H1 (cell line): Measurements from ENCODE around the gene CLRN1. TPM values are rescaled to one million over a fixed set of nuclear protein-coding genes. Genes with fewer than 3 reads are reported as not detected.

Experiments
- CTCF ChIA-PET: fragments of 300-600 bp; sonication (Branson Sonifier 250); formaldehyde crosslinking; loops from one replicate; lab custom pipeline; 2021; ENCODE audit not compliant: partially characterized antibody; lab: Charles Lee
- POLR2A ChIA-PET: fragments of 300-600 bp; sonication (Branson Sonifier 250); formaldehyde crosslinking; loops from one replicate; lab custom pipeline; 2021; ENCODE audit warnings: inconsistent platforms; ENCODE audit not compliant: partially characterized antibody; lab: Charles Lee
- DNase-seq, 2 experiments: peaks; one replicate each; pipeline versions ENCODE4 v3.0.0 to v3.0.0-alpha.2; 2010 to 2022; ENCODE audit warnings: low spot score in 2 of 2, low read depth in 1 of 2, mixed read lengths in 1 of 2
- FAIRE-seq: peaks from 2 replicates; lab custom pipeline; 2011; peaks lifted over from hg19 to GRCh38; lab: Jason Lieb, UNC
- H2AFZ ChIP-seq: 2 replicates; pipeline ENCODE4 v1.8.1; 2012; ENCODE audit warnings: low read length, inconsistent platforms
- H2AK5ac ChIP-seq: 2 replicates; pipeline ENCODE4 v1.6.1; 2013; ENCODE audit warnings: low read depth, low read length
- H2BK120ac ChIP-seq: replicated peaks from 2 replicates; pipeline ENCODE3; 2013; ENCODE audit warnings: low read depth, low read length, inconsistent platforms
- H2BK12ac ChIP-seq: 2 replicates; pipeline ENCODE4 v1.6.1; 2013; ENCODE audit warnings: low read depth, low read length
- H2BK15ac ChIP-seq: 2 replicates; pipeline ENCODE4 v1.6.1; 2013; ENCODE audit warnings: low read length
- H2BK20ac ChIP-seq: 2 replicates; pipeline ENCODE4 v1.6.1; 2013; ENCODE audit warnings: low read length
- H2BK5ac ChIP-seq: 2 replicates; pipeline ENCODE4 v1.6.1; 2013; ENCODE audit warnings: low read depth, low read length
- H3K14ac ChIP-seq: 2 replicates; pipeline ENCODE4 v1.6.1; 2013; ENCODE audit warnings: inconsistent platforms; ENCODE audit not compliant: insufficient read length
- H3K18ac ChIP-seq: 2 replicates; pipeline ENCODE4 v1.6.1; 2013; ENCODE audit warnings: low read length; ENCODE audit errors: extremely low read depth
- H3K23ac ChIP-seq: 2 replicates; pipeline ENCODE4 v1.6.1; 2013; ENCODE audit warnings: inconsistent platforms; ENCODE audit not compliant: insufficient read length
- H3K23me2 ChIP-seq: 2 replicates; pipeline ENCODE4 v1.6.1; 2013; ENCODE audit warnings: low read depth, low read length
- H3K27ac ChIP-seq: 2 replicates; pipeline ENCODE4 v1.6.1; 2011; ENCODE audit warnings: low read depth, low read length, inconsistent platforms
- H3K27me3 ChIP-seq, 4 experiments: replicated peaks in 1 of 4; 1 replicate in 1 of 4; 2 replicates in 3 of 4; pipeline versions ENCODE4 v1.6.1 to v1.8.1; 2011 to 2013; ENCODE audit warnings: low read length in 3 of 4, mild to moderate bottlenecking in 3 of 4, inconsistent platforms in 2 of 4, mixed read lengths in 2 of 4, moderate library complexity in 1 of 4; ENCODE audit not compliant: control insufficient read depth in 3 of 4, insufficient read depth in 3 of 4; ENCODE audit errors: extremely low read depth in 1 of 4
- H3K36me3 ChIP-seq, 4 experiments: 2 replicates each; pipeline versions ENCODE4 v1.6.1 to v1.8.1; 2011 to 2013; ENCODE audit warnings: mild to moderate bottlenecking in 4 of 4, low read length in 3 of 4, moderate library complexity in 2 of 4, control low read depth in 1 of 4, inconsistent platforms in 1 of 4; ENCODE audit not compliant: insufficient read depth in 4 of 4, control insufficient read depth in 2 of 4
- H3K4ac ChIP-seq: replicated peaks from 2 replicates; pipeline ENCODE3; 2013; ENCODE audit warnings: low read length, low read depth, mixed read lengths, inconsistent platforms; ENCODE audit not compliant: insufficient read length
- H3K4me1 ChIP-seq, 4 experiments: replicated peaks in 1 of 4; 1 replicate in 1 of 4; 2 replicates in 3 of 4; pipeline versions ENCODE4 v1.6.1 to v1.8.1; 2011 to 2013; ENCODE audit warnings: low read length in 3 of 4, inconsistent platforms in 2 of 4, mixed read lengths in 1 of 4; ENCODE audit not compliant: insufficient read depth in 4 of 4, control insufficient read depth in 3 of 4
- H3K4me2 ChIP-seq, 2 experiments: 2 replicates each; pipeline versions ENCODE4 v1.6.1 to v1.8.1; 2011 to 2013; ENCODE audit warnings: low read depth in 2 of 2, low read length in 2 of 2, control low read depth in 1 of 2, inconsistent platforms in 1 of 2, mild to moderate bottlenecking in 1 of 2; ENCODE audit not compliant: insufficient read depth in 1 of 2
- H3K4me3 ChIP-seq, 4 experiments: fragments of 200-600, 300-600 bp in 1 of 4; sonication (generic), shearing (Covaris generic), sonication (Bioruptor Twin) in 1 of 4; 2 replicates each; pipeline versions ENCODE4 v1.5.1 to v1.8.1; 2011 to 2016; ENCODE audit warnings: low read length in 4 of 4, low read depth in 3 of 4, control low read depth in 2 of 4, inconsistent platforms in 2 of 4, mild to moderate bottlenecking in 2 of 4, mixed read lengths in 1 of 4, moderate library complexity in 1 of 4; ENCODE audit not compliant: insufficient read depth in 2 of 4; ENCODE audit errors: extremely low read depth in 1 of 4
- H3K56ac ChIP-seq: replicated peaks from 2 replicates; pipeline ENCODE3; 2013; ENCODE audit warnings: low read depth, mild to moderate bottlenecking, mixed read lengths, low read length, inconsistent platforms; ENCODE audit not compliant: insufficient read length
- H3K79me1 ChIP-seq: 2 replicates; pipeline ENCODE4 v1.6.1; 2013; ENCODE audit warnings: low read depth, low read length, control low read depth
- H3K79me2 ChIP-seq, 2 experiments: 2 replicates each; pipeline versions ENCODE4 v1.6.1 to v1.8.1; 2012 to 2013; ENCODE audit warnings: low read length in 2 of 2, mild to moderate bottlenecking in 2 of 2, inconsistent platforms in 1 of 2; ENCODE audit not compliant: insufficient read depth in 2 of 2, control insufficient read depth in 1 of 2
- H3K9ac ChIP-seq, 4 experiments: replicated peaks in 1 of 4; 1 replicate in 1 of 4; 2 replicates in 3 of 4; pipeline versions ENCODE4 v1.6.1 to v1.8.1; 2011 to 2013; ENCODE audit warnings: low read depth in 3 of 4, low read length in 3 of 4, control low read depth in 2 of 4, mild to moderate bottlenecking in 2 of 4, moderate library complexity in 2 of 4, inconsistent platforms in 1 of 4; ENCODE audit errors: extremely low read depth in 1 of 4
- H3K9me3 ChIP-seq, 2 experiments: 2 replicates each; pipeline versions ENCODE4 v1.6.1 to v1.8.1; 2012 to 2013; ENCODE audit warnings: mild to moderate bottlenecking in 2 of 2, moderate library complexity in 2 of 2, control low read depth in 1 of 2, inconsistent platforms in 1 of 2, low read depth in 1 of 2, low read length in 1 of 2, mixed read lengths in 1 of 2; ENCODE audit not compliant: insufficient read depth in 2 of 2
- H4K20me1 ChIP-seq, 2 experiments: replicated peaks in 1 of 2; 2 replicates each; pipeline versions ENCODE3 to v1.8.1; 2011 to 2013; ENCODE audit warnings: inconsistent platforms in 2 of 2, low read length in 2 of 2, mild to moderate bottlenecking in 1 of 2; ENCODE audit not compliant: insufficient read depth in 2 of 2, control insufficient read depth in 1 of 2
- H4K5ac ChIP-seq: 2 replicates; pipeline ENCODE4 v1.6.1; 2013; ENCODE audit warnings: low read length, low read depth, mixed read lengths, inconsistent platforms; ENCODE audit not compliant: insufficient read length
- H4K8ac ChIP-seq: 2 replicates; pipeline ENCODE4 v1.8.0; 2013; ENCODE audit warnings: mild to moderate bottlenecking, moderate library complexity, low read length, inconsistent platforms; ENCODE audit not compliant: insufficient read depth; ENCODE audit errors: extremely low read depth
- H4K91ac ChIP-seq: replicated peaks from 2 replicates; pipeline ENCODE3; 2013; ENCODE audit warnings: low read length, mixed read lengths, inconsistent platforms; ENCODE audit not compliant: insufficient read length
- ATF2 ChIP-seq: IDR thresholded peaks from 2 replicates; pipeline ENCODE4 v1.6.1; 2012; ENCODE audit warnings: low read length, inconsistent platforms
- CBX5 ChIP-seq: fragments of 300-800, 300-1000 bp; sonication (generic); IDR thresholded peaks from 2 replicates; pipeline ENCODE4 v1.7.1; 2016; ENCODE audit warnings: antibody characterized with exemption, low read length, low read depth
- EGR1 ChIP-seq: IDR thresholded peaks from 2 replicates; pipeline ENCODE4 v1.6.1; 2011; ENCODE audit warnings: low read depth, low read length, borderline replicate concordance
- JUND ChIP-seq: IDR thresholded peaks from 2 replicates; pipeline ENCODE4 v1.6.1; 2011; ENCODE audit warnings: mild to moderate bottlenecking, improper control_type of control experiment, low read length
- MAFK ChIP-seq: IDR thresholded peaks from 2 replicates; pipeline ENCODE4 v1.6.1; 2012; ENCODE audit warnings: low read depth, mild to moderate bottlenecking, improper control_type of control experiment, low read length
- MAX ChIP-seq: IDR thresholded peaks from 2 replicates; pipeline ENCODE4 v1.6.1; 2012; ENCODE audit warnings: inconsistent platforms
- NANOG ChIP-seq: IDR thresholded peaks from 2 replicates; pipeline ENCODE4 v1.6.1; 2011; ENCODE audit warnings: low read length, low read depth, mild to moderate bottlenecking, inconsistent platforms; ENCODE audit not compliant: insufficient read depth, poor library complexity, severe bottlenecking
- RBBP5 ChIP-seq: IDR thresholded peaks from 2 replicates; pipeline ENCODE4 v1.7.1; 2012; ENCODE audit warnings: low read depth, mild to moderate bottlenecking, inconsistent platforms, low read length, moderate library complexity, borderline replicate concordance
- RFX5 ChIP-seq: IDR thresholded peaks from 2 replicates; pipeline ENCODE4 v1.6.1; 2011; ENCODE audit warnings: low read depth, low read length, improper control_type of control experiment, borderline replicate concordance
- SIN3A ChIP-seq, 2 experiments: IDR thresholded peaks in 1 of 2; conservative IDR thresholded peaks in 1 of 2; 2 replicates each; pipeline ENCODE4 v1.6.1; 2011 to 2012; ENCODE audit warnings: low read length in 2 of 2, improper control_type of control experiment in 1 of 2, low read depth in 1 of 2, mild to moderate bottlenecking in 1 of 2
- TBP ChIP-seq: IDR thresholded peaks from 2 replicates; pipeline ENCODE4 v1.6.1; 2011; ENCODE audit warnings: low read depth, low read length, improper control_type of control experiment
- WGBS, 2 experiments: shearing (Covaris generic) in 1 of 2; methylation state at CpG; one replicate each; pipeline versions ENCODE4 v1.1.6 to v1.1.7; 2013 to 2015; ENCODE audit warnings: low lambda C conversion rate in 2 of 2, mixed read lengths in 2 of 2, inconsistent platforms in 1 of 2, low coverage in 1 of 2, missing lambda C conversion rate in 1 of 2; ENCODE audit not compliant: insufficient replicate concordance in 2 of 2, insufficient coverage in 1 of 2, insufficient read length in 1 of 2; ENCODE audit errors: extremely low coverage in 1 of 2, missing lambda C conversion rate in 1 of 2; 5-methylcytosine and 5-hydroxymethylcytosine counted together
- polyA plus RNA-seq, 7 experiments: library from polyadenylated mRNA; depleted of rRNA in 3 of 7; stranded (reverse) in 5 of 7; unstranded in 2 of 7; fragments of >200 nt in 5 of 7; fragments of 200-250 nt in 2 of 7; gene quantifications; 1 replicate in 5 of 7; 2 replicates in 1 of 7; 4 replicates in 1 of 7; pipeline versions ENCODE4 v1.2.1 to v1.2.3, GENCODE V29; 2011 to 2013; ENCODE audit warnings: missing spikeins in 2 of 7, mixed read lengths in 2 of 7
- total RNA-seq: library from RNA; stranded (reverse); fragmentation: NEBNext Ultra II Directional; extraction: Animal tissue kit (Norgen Biotek cat#: 25700); gene quantifications from 2 replicates; pipeline ENCODE4 v1.2.1, GENCODE V29; 2021

The CLRN1 gene
- total and polyA plus RNA-seq, 2 of the 8 experiments (the other 6 are each of a cell fraction or from before 2014, with no cell fraction given), result 0.20 to 0.35 TPM

GRCh38 chr3:150989208-150989607, 16.7 kb upstream of the CLRN1 start:
- Histone ChIP-seq H3K18ac (no peak overlapping the region), H2AFZ (0 out of 2 replicates have a peak overlapping the region, but pooled peaks have one; percentile 6)
- CTCF ChIA-PET, result interaction anchor here (1.2 to 1.5 kb wide), 2 partner anchors 53 to 211 kb away, joined by 4 read pairs; no protein-coding TSS in a partner anchor
- TF ChIP-seq SIN3A (conservative IDR thresholded peaks at IDR 0.05 in 1 of 2, IDR thresholded peaks at IDR 0.05 in 1 of 2; ENCODE audit: low read depth in 1 of 2, low read length in 2 of 2) (no peak), CBX5 (no peak), JUND (no peak), MAX (no peak), NANOG (no peak), RFX5 (no peak), ATF2 (no peak), MAFK (no peak), EGR1 (no peak), RBBP5 (no peak), TBP (no peak)

More at GRCh38 chr3:150989208-150989607, 16.7 kb upstream of the CLRN1 start:
- H3K4me2 ChIP-seq, result no peak overlapping the region
- no peak overlapping the region for H3K4ac ChIP-seq
- no peak overlapping the region; the same call in 1 of the 2 replicates for H2AK5ac ChIP-seq
- H4K20me1 ChIP-seq, result no peaks in the 10 kb centered on the region
- H2BK5ac ChIP-seq, result no peak overlapping the region
- no peak overlapping the region for H3K9ac ChIP-seq
- no peak overlapping the region for H2BK120ac ChIP-seq
- peaks cover 0 to 7% (median under 1%) of the 10 kb centered on the region in 4 experiments; a peak in 2 of 7 replicates for H3K4me1 ChIP-seq
- H4K5ac ChIP-seq, result no peak overlapping the region
- H3K27ac ChIP-seq, result no peak overlapping the region
- no peak overlapping the region for H4K91ac ChIP-seq
- H3K36me3 ChIP-seq, result no peaks in the 10 kb centered on the region
- DNase-seq (no peak), FAIRE-seq (no peak)
- WGBS, 2 experiments, result 85% methylated on average over 2 of the region's 2 CpGs; no CpG with 5 or more reads in 1 of the 2 experiments
- H3K4me3 ChIP-seq, result no peak overlapping the region
- no peaks in the 10 kb centered on the region for H3K79me2 ChIP-seq
- no peaks in the 10 kb centered on the region for H3K9me3 ChIP-seq
- H3K79me1 ChIP-seq, result no peaks in the 10 kb centered on the region
- no peak overlapping the region for H3K56ac ChIP-seq
- no peak overlapping the region; the same call in 1 of the 2 replicates for H2BK20ac ChIP-seq
- H3K23me2 ChIP-seq, result no peaks in the 10 kb centered on the region; the same call in 1 of the 2 replicates
- H3K23ac ChIP-seq, result no peak overlapping the region
- H3K27me3 ChIP-seq, result no peaks in the 10 kb centered on the region
- POLR2A ChIA-PET, result no interaction called here
- no peak overlapping the region for H3K14ac ChIP-seq
- H4K8ac ChIP-seq, result no peak overlapping the region
- H2BK12ac ChIP-seq, result no peak overlapping the region
- H2BK15ac ChIP-seq, result no peak overlapping the region
